Superior temporal gyrus (tissue), 1 donor: Measurements from ENCODE around the gene ZNF646.
"Not testable (repeated sequence)": the region's sequence is repeated elsewhere in the genome, so short reads cannot be mapped to it uniquely, and the experiment has no call there.

Experiments used
- DNase-seq: peaks from one replicate; pipeline ENCODE4 v3.0.0-alpha.2; 2016; ENCODE audit errors: extremely low spot score

ZNF646 gene

GRCh38 chr16:31083981-31084380 is 9.8 kb downstream of the ZNF646 start:
- no peak for DNase-seq

- no peak for DNase-seq
Observed at GRCh38 chr16:31084584-31085302, 10.5 kb downstream of the ZNF646 start.

- no peak for DNase-seq
Observed at GRCh38 chr16:31085411-31085810, 11.2 kb downstream of the ZNF646 start.

- DNase-seq = no peak
Observed at GRCh38 chr16:31085873-31086628, 11.8 kb downstream of the ZNF646 start.

- DNase-seq = no peak
Observed at GRCh38 chr16:31086629-31086906, 12.3 kb downstream of the ZNF646 start.

GRCh38 chr16:31087481-31087880 is 13.3 kb downstream of the ZNF646 start:
- DNase-seq = no peak

- no peak for DNase-seq
Observed at GRCh38 chr16:31087971-31088370, 13.7 kb downstream of the ZNF646 start.

GRCh38 chr16:31088459-31089183 is 14.4 kb downstream of the ZNF646 start, which contains the start of gene PRSS53:
TSS of gene PRSS53 (minus strand) at chr16:31088943. CDS start at chr16:31088809, 134 bp downstream.
- no peak for DNase-seq

GRCh38 chr16:31089199-31089598 is 15.0 kb downstream of the ZNF646 start:
- DNase-seq = no peak

GRCh38 chr16:31090540-31090939 is 16.3 kb downstream of the ZNF646 start:
- no peak for DNase-seq

- peak; percentile 15 for DNase-seq
Observed at GRCh38 chr16:31092330-31092729, 18.1 kb downstream of the ZNF646 start.

GRCh38 chr16:31093132-31093703 is 19.0 kb downstream of the ZNF646 start:
- peak; percentile 67 for DNase-seq

GRCh38 chr16:31094088-31094423 is 19.8 kb downstream of the ZNF646 start:
- no peak for DNase-seq

GRCh38 chr16:31094424-31095120 is 20.4 kb downstream of the ZNF646 start, which contains the start of gene VKORC1:
TSS of gene VKORC1 (minus strand) at chr16:31094797. CDS start at chr16:31094729, 68 bp downstream.
- peak; percentile 95 for DNase-seq

GRCh38 chr16:31099860-31100638 is 25.8 kb downstream of the ZNF646 start:
- no peak for DNase-seq

GRCh38 chr16:31100876-31101641 is 26.8 kb downstream of the ZNF646 start:
- DNase-seq = not testable (repeated sequence)

- DNase-seq = peak; percentile 75
Observed at GRCh38 chr16:31105677-31106213, 31.5 kb downstream of the ZNF646 start.

- no peak for DNase-seq
Observed at GRCh38 chr16:31106509-31107464, 32.6 kb downstream of the ZNF646 start.

- peak; percentile 29 for DNase-seq
Observed at GRCh38 chr16:31107465-31107867, 33.2 kb downstream of the ZNF646 start.
